Measurements from ENCODE around the gene IL12A.

DNA sequence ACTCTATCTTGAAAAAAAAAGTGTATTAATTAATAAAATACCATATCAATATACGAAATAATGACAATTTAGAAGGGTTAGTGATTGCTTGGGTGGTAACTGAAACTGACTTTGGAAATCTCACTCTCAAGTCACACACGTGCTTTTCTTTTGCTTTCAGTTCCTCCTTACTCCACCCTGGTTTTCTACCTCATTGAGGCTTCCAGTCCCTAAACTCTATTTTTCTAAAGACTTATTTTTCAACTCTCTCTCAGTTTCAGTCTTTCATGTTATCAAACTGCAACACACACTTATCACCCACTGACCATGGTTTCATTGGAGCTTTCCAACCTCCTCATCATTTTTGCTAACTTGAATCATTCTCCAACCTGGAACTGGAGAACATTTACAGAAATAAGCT, 23.5 kb downstream of the IL12A start:
- TF ChIP-seq POLR2A (IDR thresholded peaks at IDR 0.05; ENCODE audit: low read length) (no peak), GATA1 (IDR thresholded peaks at IDR 0.05; ENCODE audit: low read depth, low read length) (no peak)

Data from erythroblast (primary cell).